A172 (cell line): ENCODE measurements around the gene NDC80. TPM values are rescaled to one million over a fixed set of nuclear protein-coding genes. Genes with fewer than 3 reads are reported as not detected.

ENCODE experiments used
- total RNA-seq: library from RNA; depleted of rRNA; stranded (reverse); fragments of >200 nt; shearing (Covaris generic); gene quantifications from 2 replicates; pipeline ENCODE4 v1.2.3, GENCODE V29; 2014; rRNA removed

The NDC80 gene
- total RNA-seq, 1 experiment from 2014 or later: 72.7 TPM

Other genes with a start within 250 kb of the NDC80 start
- gene METTL4, start 52 bp upstream of the NDC80 start, total RNA-seq: 11.0 and 13.9 TPM in 2 replicates
- 53.7 and 78.3 TPM in 2 replicates for gene SMCHD1, start 84.2 kb downstream of the NDC80 start, total RNA-seq